Lung microvascular endothelial cell (primary cell): ENCODE results near the gene PLEK2. TPM values are rescaled to one million over a fixed set of nuclear protein-coding genes. Genes with fewer than 3 reads are reported as not detected.

Source experiments
- DNase-seq, 2 donors: peaks; one replicate each; pipeline versions ENCODE4 v3.0.0 to v3.0.0-alpha.2; 2010; ENCODE audit warnings: low read depth in 2 of 2
- total RNA-seq: library from RNA; depleted of rRNA; stranded (reverse); fragments of >200 nt; gene quantifications from 2 replicates; pipeline ENCODE4 v1.2.1, GENCODE V29; 2014

The PLEK2 gene
- total RNA-seq, 1 donor from 2014 or later: 0.20 TPM

- no peak for DNase-seq
Measured at GRCh38 chr14:67405771-67406170, 6.2 kb downstream of the PLEK2 start.

GRCh38 chr14:67400434-67400833 lies 11.5 kb downstream of the PLEK2 start:
- DNase-seq: no peak

GRCh38 chr14:67397536-67397935 lies 14.4 kb downstream of the PLEK2 start:
- DNase-seq: no peak

GRCh38 chr14:67396381-67396970 lies 15.5 kb downstream of the PLEK2 start:
- no peak for DNase-seq

GRCh38 chr14:67395876-67396189 lies 16.1 kb downstream of the PLEK2 start:
- DNase-seq: peak; percentile 26 to 76

- DNase-seq: peak in 1 of 2 donors; percentile 42
Measured at GRCh38 chr14:67395086-67395875, 16.7 kb downstream of the PLEK2 start.

- no peak for DNase-seq
Measured at GRCh38 chr14:67393689-67394088, 18.3 kb downstream of the PLEK2 start.

GRCh38 chr14:67392800-67393199 lies 19.2 kb downstream of the PLEK2 start:
- no peak for DNase-seq

- DNase-seq: no peak
Measured at GRCh38 chr14:67392123-67392522, 19.8 kb downstream of the PLEK2 start.

- DNase-seq: no peak
Measured at GRCh38 chr14:67391268-67391667, 20.7 kb downstream of the PLEK2 start.

GRCh38 chr14:67389811-67390534 lies 22.0 kb downstream of the PLEK2 start:
- no peak for DNase-seq

- DNase-seq: no peak
Measured at GRCh38 chr14:67389275-67389674, 22.7 kb downstream of the PLEK2 start.

- peak in 1 of 2 donors; percentile 16 for DNase-seq
Measured at GRCh38 chr14:67387195-67387594, 24.8 kb downstream of the PLEK2 start.

GRCh38 chr14:67385618-67386017 lies 26.3 kb downstream of the PLEK2 start:
- no peak for DNase-seq

- DNase-seq: no peak
Measured at GRCh38 chr14:67385120-67385519, 26.8 kb downstream of the PLEK2 start.

GRCh38 chr14:67377916-67378315 lies 34.0 kb downstream of the PLEK2 start:
- DNase-seq: no peak

GRCh38 chr14:67373347-67373746 lies 38.6 kb downstream of the PLEK2 start:
- DNase-seq: no peak

- DNase-seq: no peak
Measured at GRCh38 chr14:67372833-67373232, 39.1 kb downstream of the PLEK2 start.

GRCh38 chr14:67371247-67372148 lies 40.5 kb downstream of the PLEK2 start:
- DNase-seq: no peak

GRCh38 chr14:67370830-67371229 lies 41.1 kb downstream of the PLEK2 start:
- DNase-seq: peak in 1 of 2 donors; percentile 55

GRCh38 chr14:67365476-67365875 lies 46.5 kb downstream of the PLEK2 start:
- DNase-seq: no peak
